Retinal pigment epithelial cell (primary cell): ENCODE results near the gene URAD.
"Not testable (repeated sequence)": the region's sequence is repeated elsewhere in the genome, so short reads cannot be mapped to it uniquely, and the experiment has no call there.

Experiments
- DNase-seq: peaks from one replicate; pipeline ENCODE4 v3.0.0-alpha.2; 2010; ENCODE audit warnings: low read depth
- H3K4me3 ChIP-seq: 2 replicates; pipeline ENCODE4 v1.5.1; 2011; ENCODE audit warnings: mild to moderate bottlenecking, low read length, control low read depth, moderate library complexity
- CTCF ChIP-seq: conservative IDR thresholded peaks from 2 replicates; pipeline ENCODE4 v1.5.1; 2011; ENCODE audit warnings: low read depth, low read length, control low read depth, inconsistent platforms

The URAD gene

GRCh38 chr13:28012383-28012782, 23.9 kb upstream of the URAD start:
- DNase-seq: no peak
- H3K4me3 ChIP-seq: no peak overlapping the region
- TF ChIP-seq CTCF: no peak

GRCh38 chr13:28010046-28010445, 21.6 kb upstream of the URAD start:
- TF ChIP-seq CTCF: no peak
- no peak overlapping the region for H3K4me3 ChIP-seq
- no peak for DNase-seq

- DNase-seq, H3K4me3 ChIP-seq: not testable (repeated sequence)
These were observed 16.5 kb upstream of the URAD start for GRCh38 chr13:28005016-28005415.

- TF ChIP-seq CTCF: no peak
- H3K4me3 ChIP-seq: no peak overlapping the region
- DNase-seq: no peak
These were observed 14.6 kb upstream of the URAD start for GRCh38 chr13:28002886-28003698.

- DNase-seq: no peak
- H3K4me3 ChIP-seq: no peak overlapping the region
- no peak for TF ChIP-seq CTCF
These were observed 13.5 kb upstream of the URAD start for GRCh38 chr13:28001837-28002473.

- DNase-seq: no peak
- no peak for TF ChIP-seq CTCF
- H3K4me3 ChIP-seq: no peak overlapping the region
These were observed 12.6 kb upstream of the URAD start for GRCh38 chr13:28001049-28001448.

GRCh38 chr13:28000567-28000966, 12.1 kb upstream of the URAD start:
- no peak overlapping the region for H3K4me3 ChIP-seq
- no peak for TF ChIP-seq CTCF
- DNase-seq: no peak
